ENCODE results near the gene STX17.

STX17 gene

DNA sequence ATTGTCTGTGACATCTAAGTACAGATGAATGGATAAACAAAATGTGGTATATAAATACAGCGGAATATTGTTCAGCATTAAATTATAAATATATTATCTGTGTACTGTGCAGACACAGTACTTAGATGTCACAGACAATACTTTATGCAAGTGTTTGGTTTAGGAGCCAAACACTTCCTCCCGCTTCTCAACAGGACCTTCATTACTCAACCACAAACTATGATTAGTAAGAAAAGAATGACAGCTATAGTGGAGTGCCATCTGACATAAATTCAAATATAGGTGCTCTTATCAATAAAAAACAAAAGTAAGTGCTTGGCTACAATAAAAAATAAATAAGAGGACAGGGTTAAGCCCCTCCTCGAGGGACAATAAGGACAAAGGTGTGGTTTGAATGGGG, 38.9 kb upstream of the STX17 start:
- DNase-seq (ENCODE audit: extremely low spot score): no peak
- POLR2A ChIA-PET: no interaction called here
- CTCF ChIA-PET: no interaction called here
- no peak for TF ChIP-seq ARNT (IDR thresholded peaks at IDR 0.05)
- no peak for TF ChIP-seq ELF4 (IDR thresholded peaks at IDR 0.05)
- TF ChIP-seq NFRKB (IDR thresholded peaks at IDR 0.05): no peak
- TF ChIP-seq FOXM1 (IDR thresholded peaks at IDR 0.05; ENCODE audit: borderline replicate concordance): no peak

DNA sequence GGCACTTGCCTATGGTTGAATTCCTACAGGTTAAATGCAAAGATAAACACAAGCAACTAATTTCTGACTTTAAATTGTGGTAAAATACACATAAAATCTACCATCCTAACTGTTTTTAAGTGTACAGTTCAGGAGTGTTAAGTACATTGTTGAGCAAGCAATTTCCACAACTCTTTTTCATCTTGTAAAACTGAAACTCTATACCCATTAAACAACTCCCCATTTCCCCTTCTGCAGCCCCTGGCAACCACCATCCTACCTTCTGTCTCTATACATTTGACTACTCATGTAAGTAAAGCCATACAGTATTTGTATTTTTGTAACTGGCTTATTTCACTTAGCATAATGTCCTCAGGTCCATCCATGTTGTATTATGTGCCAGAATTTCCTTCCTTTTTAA, 38.5 kb upstream of the STX17 start:
- TF ChIP-seq FOXM1 (IDR thresholded peaks at IDR 0.05; ENCODE audit: borderline replicate concordance) (no peak), BHLHE40 (IDR thresholded peaks at IDR 0.05; ENCODE audit: borderline replicate concordance) (no peak), CTBP1 (IDR thresholded peaks at IDR 0.05; ENCODE audit: borderline replicate concordance) (no peak), SUZ12 (IDR thresholded peaks at IDR 0.05) (no peak), HDGF (IDR thresholded peaks at IDR 0.05; ENCODE audit: borderline replicate concordance) (no peak), L3MBTL2 (conservative IDR thresholded peaks at IDR 0.05) (no peak), LEF1 (IDR thresholded peaks at IDR 0.05; ENCODE audit: borderline replicate concordance) (no peak), FOXA1 (IDR thresholded peaks at IDR 0.05) (no peak), ZNF384 (IDR thresholded peaks at IDR 0.05) (no peak), FOXK2 (IDR thresholded peaks at IDR 0.05) (no peak), TARDBP (IDR thresholded peaks at IDR 0.05) (no peak)
- TF ChIP-seq, protein P1, sequence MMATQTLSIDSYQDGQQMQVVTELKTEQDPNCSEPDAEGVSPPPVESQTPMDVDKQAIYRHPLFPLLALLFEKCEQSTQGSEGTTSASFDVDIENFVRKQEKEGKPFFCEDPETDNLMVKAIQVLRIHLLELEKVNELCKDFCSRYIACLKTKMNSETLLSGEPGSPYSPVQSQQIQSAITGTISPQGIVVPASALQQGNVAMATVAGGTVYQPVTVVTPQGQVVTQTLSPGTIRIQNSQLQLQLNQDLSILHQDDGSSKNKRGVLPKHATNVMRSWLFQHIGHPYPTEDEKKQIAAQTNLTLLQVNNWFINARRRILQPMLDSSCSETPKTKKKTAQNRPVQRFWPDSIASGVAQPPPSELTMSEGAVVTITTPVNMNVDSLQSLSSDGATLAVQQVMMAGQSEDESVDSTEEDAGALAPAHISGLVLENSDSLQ (IDR thresholded peaks at IDR 0.05): no peak
- POLR2A ChIA-PET: no interaction called here
- CTCF ChIA-PET: no interaction called here
- DNase-seq (ENCODE audit: extremely low spot score): no peak

DNA sequence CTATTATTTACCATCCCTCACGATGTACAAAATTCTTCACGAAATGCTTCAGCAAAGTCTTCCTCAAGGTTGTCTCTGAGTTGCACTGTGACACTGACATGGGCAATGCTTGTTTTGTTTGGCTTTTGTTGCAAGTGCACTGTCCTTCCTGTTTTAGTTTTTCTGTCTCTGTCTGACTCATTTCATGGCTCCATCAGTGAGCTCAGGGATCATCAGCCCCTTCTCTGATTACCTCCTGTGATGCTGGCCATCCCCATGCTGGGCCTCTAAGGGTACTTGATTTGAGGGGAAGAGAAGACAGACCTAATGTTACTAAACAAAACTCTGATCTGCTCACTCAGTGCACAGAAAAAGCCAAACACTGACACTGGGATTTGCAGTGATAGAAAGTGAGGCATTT, 37.6 kb upstream of the STX17 start:
- DNase-seq (ENCODE audit: extremely low spot score): no peak
- ChIA-PET CTCF (interaction anchor here (0.6 kb wide), 1 partner anchor 450 kb away, joined by 3 read pairs; no protein-coding TSS in a partner anchor), POLR2A (no interaction called here)
- no peak for TF ChIP-seq SP1 (IDR thresholded peaks at IDR 0.05)
- TF ChIP-seq FOXK2 (IDR thresholded peaks at IDR 0.05): no peak
- no peak for TF ChIP-seq ZNF384 (IDR thresholded peaks at IDR 0.05)
- TF ChIP-seq HDGF (IDR thresholded peaks at IDR 0.05; ENCODE audit: borderline replicate concordance): no peak
- no peak for TF ChIP-seq ELF4 (IDR thresholded peaks at IDR 0.05)
- no peak for TF ChIP-seq LEF1 (IDR thresholded peaks at IDR 0.05; ENCODE audit: borderline replicate concordance)
- TF ChIP-seq FOXA1 (IDR thresholded peaks at IDR 0.05): no peak
- TF ChIP-seq CTBP1 (IDR thresholded peaks at IDR 0.05; ENCODE audit: borderline replicate concordance): no peak
- no peak for TF ChIP-seq BHLHE40 (IDR thresholded peaks at IDR 0.05; ENCODE audit: borderline replicate concordance)

DNA sequence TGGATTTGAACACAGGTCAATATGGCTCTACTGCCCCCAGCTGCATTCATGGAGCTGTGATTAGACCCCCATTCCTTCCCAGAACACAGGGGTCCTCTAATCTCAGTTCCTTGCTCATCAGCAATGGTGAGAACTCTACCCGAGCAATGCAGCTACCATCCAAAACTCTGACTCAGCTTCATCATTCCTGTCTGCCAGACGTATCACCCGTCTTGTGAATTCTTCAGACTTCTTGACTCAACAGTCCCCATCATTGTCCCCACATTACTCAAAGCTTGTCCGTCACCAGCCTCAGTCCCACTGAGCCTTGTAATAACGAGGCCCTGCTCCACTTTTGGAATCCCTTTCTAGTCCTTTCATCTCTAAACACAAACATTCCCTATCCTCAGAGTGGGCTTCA, 36.3 kb upstream of the STX17 start:
- POLR2A ChIA-PET: no interaction called here
- no peak for TF ChIP-seq FOXK2 (IDR thresholded peaks at IDR 0.05)
- TF ChIP-seq BHLHE40 (IDR thresholded peaks at IDR 0.05; ENCODE audit: borderline replicate concordance): no peak
- TF ChIP-seq CTBP1 (IDR thresholded peaks at IDR 0.05; ENCODE audit: borderline replicate concordance): no peak
- TF ChIP-seq TARDBP (IDR thresholded peaks at IDR 0.05): no peak
- TF ChIP-seq SUZ12 (IDR thresholded peaks at IDR 0.05): no peak
- no peak for TF ChIP-seq SP1 (IDR thresholded peaks at IDR 0.05)
- TF ChIP-seq ELF4 (IDR thresholded peaks at IDR 0.05): no peak
- TF ChIP-seq ZNF384 (IDR thresholded peaks at IDR 0.05): no peak

DNA sequence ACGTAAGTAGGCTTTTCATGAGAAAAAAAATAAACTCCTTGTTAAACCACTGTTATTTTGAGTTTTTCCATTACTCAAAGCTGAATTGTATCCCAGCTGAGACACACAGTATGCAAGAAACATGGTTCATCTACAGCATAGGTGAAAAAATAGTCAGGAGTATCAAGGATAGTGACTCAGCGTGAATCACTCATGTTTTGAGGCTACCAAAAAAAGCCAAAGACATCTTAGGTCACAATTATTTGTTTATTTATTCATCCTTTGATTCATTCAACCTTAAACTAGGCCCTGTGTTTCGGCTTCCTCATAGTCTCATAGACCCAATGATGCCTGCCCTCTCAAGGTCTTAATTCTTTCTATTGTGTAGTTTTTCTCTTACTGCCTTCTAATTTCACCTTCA, 32.9 kb upstream of the STX17 start:
- ChIA-PET POLR2A (no interaction called here), CTCF (no interaction called here)
- TF ChIP-seq FOXK2 (IDR thresholded peaks at IDR 0.05) (no peak), HDGF (IDR thresholded peaks at IDR 0.05; ENCODE audit: borderline replicate concordance) (no peak)
- TF ChIP-seq, protein P1 (IDR thresholded peaks at IDR 0.05): no peak
- no peak for DNase-seq (ENCODE audit: extremely low spot score)

More for the DNA sequence above, 36.3 kb upstream of the STX17 start:
- no peak for DNase-seq (ENCODE audit: extremely low spot score)
- CTCF ChIA-PET: no interaction called here

DNA sequence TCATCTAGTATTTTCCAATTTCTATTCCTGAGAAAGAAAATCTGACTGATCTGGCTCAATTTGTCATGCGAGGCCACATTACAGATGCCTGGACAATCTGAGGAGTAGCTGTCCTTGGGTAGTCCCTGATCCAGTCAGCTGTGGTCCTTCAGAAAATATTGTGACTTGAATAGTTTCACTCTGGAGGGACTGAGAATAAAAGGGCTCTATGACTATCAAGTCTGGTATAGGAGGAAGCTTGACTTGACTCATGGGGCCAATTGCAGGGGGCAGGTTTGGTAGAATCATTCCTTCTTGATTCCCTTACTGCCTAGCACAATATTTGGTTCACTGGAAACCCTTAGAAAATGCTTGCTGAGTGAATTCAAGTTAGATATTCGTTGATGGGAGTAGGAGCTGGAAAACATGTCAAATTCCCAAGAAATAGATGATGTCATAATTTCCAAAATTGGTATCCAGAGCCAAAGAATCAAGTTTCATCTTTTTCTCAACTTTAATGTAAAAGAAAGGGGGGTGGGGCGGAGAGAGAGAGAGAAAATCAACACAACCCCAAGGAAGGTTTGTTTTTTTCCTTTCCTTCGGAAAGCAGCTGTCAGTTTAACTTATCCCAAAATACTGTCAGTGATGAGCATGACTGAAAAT, 32.4 kb upstream of the STX17 start:
- no peak for TF ChIP-seq FOXA1 (IDR thresholded peaks at IDR 0.05)
- TF ChIP-seq SUZ12 (IDR thresholded peaks at IDR 0.05): no peak
- no peak for TF ChIP-seq ZNF384 (IDR thresholded peaks at IDR 0.05)
- no peak for TF ChIP-seq TARDBP (IDR thresholded peaks at IDR 0.05)
- TF ChIP-seq, protein P1 (IDR thresholded peaks at IDR 0.05): no peak
- TF ChIP-seq L3MBTL2 (conservative IDR thresholded peaks at IDR 0.05): no peak
- no peak for TF ChIP-seq CTBP1 (IDR thresholded peaks at IDR 0.05; ENCODE audit: borderline replicate concordance)
- no peak for TF ChIP-seq ARNT (IDR thresholded peaks at IDR 0.05)
- TF ChIP-seq ELF4 (IDR thresholded peaks at IDR 0.05): no peak
- no peak for TF ChIP-seq FOXM1 (IDR thresholded peaks at IDR 0.05; ENCODE audit: borderline replicate concordance)
- TF ChIP-seq SP1 (IDR thresholded peaks at IDR 0.05): no peak
- no peak for TF ChIP-seq FOXK2 (IDR thresholded peaks at IDR 0.05)
- TF ChIP-seq BHLHE40 (IDR thresholded peaks at IDR 0.05; ENCODE audit: borderline replicate concordance): no peak
- TF ChIP-seq HDGF (IDR thresholded peaks at IDR 0.05; ENCODE audit: borderline replicate concordance): no peak
- no peak for TF ChIP-seq LEF1 (IDR thresholded peaks at IDR 0.05; ENCODE audit: borderline replicate concordance)
- TF ChIP-seq NFRKB (IDR thresholded peaks at IDR 0.05): no peak
- ChIA-PET POLR2A (no interaction called here), CTCF (no interaction called here)
- DNase-seq (ENCODE audit: extremely low spot score): no peak

DNA sequence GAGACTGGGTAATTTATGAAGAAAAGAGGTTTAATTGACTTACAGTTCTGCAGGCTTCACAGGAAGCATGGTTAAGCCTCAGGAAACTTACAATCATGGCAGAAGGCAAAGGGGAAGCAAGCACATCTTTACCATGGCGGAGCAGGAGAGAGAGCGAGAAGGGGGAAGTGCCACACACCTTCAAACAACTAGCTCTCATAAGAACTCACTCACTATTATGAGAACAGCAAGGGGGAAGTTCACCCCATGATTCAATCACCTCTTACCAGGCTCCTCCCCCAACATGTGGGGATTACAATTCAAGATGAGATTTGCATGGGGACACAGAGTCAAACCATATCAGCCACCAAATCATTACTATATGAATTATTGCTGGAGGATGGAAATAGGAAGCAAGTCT, 30.3 kb upstream of the STX17 start:
- CTCF ChIA-PET: no interaction called here
- DNase-seq (ENCODE audit: extremely low spot score): no peak

More for the DNA sequence above, 30.3 kb upstream of the STX17 start:
- TF ChIP-seq L3MBTL2 (conservative IDR thresholded peaks at IDR 0.05) (no peak), FOXM1 (IDR thresholded peaks at IDR 0.05; ENCODE audit: borderline replicate concordance) (no peak), ELF4 (IDR thresholded peaks at IDR 0.05) (no peak), ARNT (IDR thresholded peaks at IDR 0.05) (no peak), TARDBP (IDR thresholded peaks at IDR 0.05) (no peak), NFRKB (IDR thresholded peaks at IDR 0.05) (no peak), HDGF (IDR thresholded peaks at IDR 0.05; ENCODE audit: borderline replicate concordance) (no peak)
- POLR2A ChIA-PET: no interaction called here

Data from HEK293T (cell line).